ENCODE results near the gene SYT1. TPM values are rescaled to one million over a fixed set of nuclear protein-coding genes. Genes with fewer than 3 reads are reported as not detected.

SYT1 gene
- total and polyA plus RNA-seq, 10 donors: 0.56 to 7.3 (median 2.6) TPM

- 82 to 90% (median 87%) methylated on average over 1 of the region's 1 CpG for WGBS, 5 donors
- DNase-seq: no peak
- H3K9me3 ChIP-seq: peaks cover 0 to 6% (median 0%) of the 10 kb centered on the region in 8 donors
- no peak overlapping the region for H3K4me3 ChIP-seq
- H3K27me3 ChIP-seq (replicated peaks in 1 of 7): no peaks in the 10 kb centered on the region
- no peak for TF ChIP-seq POLR2A (IDR thresholded peaks at IDR 0.05)
- TF ChIP-seq POLR2AphosphoS5 (IDR thresholded peaks at IDR 0.05): no peak
- TF ChIP-seq CTCF (IDR thresholded peaks at IDR 0.05 in 8 of 11, conservative IDR thresholded peaks at IDR 0.05 in 3 of 11): no peak
- H3K4me1 ChIP-seq: no peaks in the 10 kb centered on the region
- intact Hi-C loops (cut with DNase I; ENCODE audit: low total_unique reads): no loop called here
- no peaks in the 10 kb centered on the region for H3K36me3 ChIP-seq
- no peak overlapping the region for H3K27ac ChIP-seq
Measured at GRCh38 chr12:79128956-79129355, 264.4 kb downstream of the SYT1 start.

GRCh38 chr12:79138872-79139271 is 274.3 kb downstream of the SYT1 start:
- 87 to 95% (median 92%) methylated on average over 6 of the region's 6 CpGs for WGBS, 5 donors
- no peak overlapping the region for H3K27ac ChIP-seq
- intact Hi-C loops (cut with DNase I; ENCODE audit: low total_unique reads): no loop called here

GRCh38 chr12:79140711-79141110 is 276.1 kb downstream of the SYT1 start:
- Histone ChIP-seq H3K4me1 (no peaks in the 10 kb centered on the region), H3K9me3 (no peaks in the 10 kb centered on the region), H3K27me3 (replicated peaks in 1 of 7) (no peaks in the 10 kb centered on the region), H3K27ac (no peak overlapping the region), H3K36me3 (no peaks in the 10 kb centered on the region), H3K4me3 (no peak overlapping the region)
- TF ChIP-seq POLR2A (IDR thresholded peaks at IDR 0.05) (no peak), POLR2AphosphoS5 (IDR thresholded peaks at IDR 0.05) (no peak), CTCF (IDR thresholded peaks at IDR 0.05 in 8 of 11, conservative IDR thresholded peaks at IDR 0.05 in 3 of 11) (no peak)
- intact Hi-C loops (cut with DNase I; ENCODE audit: low total_unique reads): no loop called here
- no peak for DNase-seq
- WGBS, 5 donors: 87 to 100% (median 90%) methylated on average over 1 of the region's 1 CpG

More at GRCh38 chr12:79138872-79139271, 274.3 kb downstream of the SYT1 start:
- no peaks in the 10 kb centered on the region for H3K9me3 ChIP-seq
- H3K27me3 ChIP-seq (replicated peaks in 1 of 7): no peaks in the 10 kb centered on the region
- H3K4me1 ChIP-seq: no peaks in the 10 kb centered on the region
- H3K4me3 ChIP-seq: no peak overlapping the region
- no peak for TF ChIP-seq POLR2AphosphoS5 (IDR thresholded peaks at IDR 0.05)
- no peak for TF ChIP-seq CTCF (IDR thresholded peaks at IDR 0.05 in 8 of 11, conservative IDR thresholded peaks at IDR 0.05 in 3 of 11)
- no peak for TF ChIP-seq POLR2A (IDR thresholded peaks at IDR 0.05)
- DNase-seq: no peak
- no peaks in the 10 kb centered on the region for H3K36me3 ChIP-seq

- no peak for TF ChIP-seq POLR2A (IDR thresholded peaks at IDR 0.05)
- 65 to 84% (median 74%) methylated on average over 2 of the region's 2 CpGs for WGBS, 5 donors
- H3K36me3 ChIP-seq: no peaks in the 10 kb centered on the region
Measured at GRCh38 chr12:79141776-79142175, 277.2 kb downstream of the SYT1 start.

GRCh38 chr12:79143803-79144202 is 279.2 kb downstream of the SYT1 start:
- DNase-seq: no peak
- TF ChIP-seq CTCF (IDR thresholded peaks at IDR 0.05 in 8 of 11, conservative IDR thresholded peaks at IDR 0.05 in 3 of 11) (no peak), POLR2AphosphoS5 (IDR thresholded peaks at IDR 0.05) (no peak), POLR2A (IDR thresholded peaks at IDR 0.05) (no peak)
- H3K27ac ChIP-seq: no peak overlapping the region
- 67 to 88% (median 76%) methylated on average over 2 of the region's 2 CpGs for WGBS, 5 donors
- no peaks in the 10 kb centered on the region for H3K27me3 ChIP-seq (replicated peaks in 1 of 7)
- H3K4me1 ChIP-seq: no peaks in the 10 kb centered on the region
- H3K9me3 ChIP-seq: no peaks in the 10 kb centered on the region
- H3K4me3 ChIP-seq: no peak overlapping the region
- H3K36me3 ChIP-seq: no peaks in the 10 kb centered on the region
- intact Hi-C loops (cut with DNase I; ENCODE audit: low total_unique reads): no loop called here

More at GRCh38 chr12:79141776-79142175, 277.2 kb downstream of the SYT1 start:
- Histone ChIP-seq H3K4me3 (no peak overlapping the region), H3K27ac (no peak overlapping the region), H3K4me1 (no peaks in the 10 kb centered on the region), H3K9me3 (no peaks in the 10 kb centered on the region), H3K27me3 (replicated peaks in 1 of 7) (no peaks in the 10 kb centered on the region)
- DNase-seq: no peak
- intact Hi-C loops (cut with DNase I; ENCODE audit: low total_unique reads): no loop called here
